ENCODE results near the gene AMIGO3.
"Not testable (repeated sequence)": the region's sequence is repeated elsewhere in the genome, so short reads cannot be mapped to it uniquely, and the experiment has no call there.

Gene AMIGO3

DNA sequence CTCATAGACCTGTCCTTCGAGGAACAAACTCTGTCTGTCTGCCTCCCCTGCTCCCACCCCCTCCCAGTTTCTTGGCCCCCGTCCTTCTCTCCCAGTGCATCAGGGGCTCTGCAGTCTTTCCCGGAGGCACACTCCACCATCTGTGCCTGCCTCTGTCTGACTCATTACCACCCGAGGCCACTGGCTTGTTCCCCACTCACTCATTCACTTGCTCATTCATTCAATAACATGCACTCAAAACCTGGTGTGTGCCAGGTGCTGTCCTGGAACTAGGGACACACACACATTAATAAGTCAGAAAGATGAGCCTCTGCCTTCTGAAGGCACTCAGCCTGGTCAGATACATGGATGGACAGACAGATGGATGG, 12.4 kb downstream of the AMIGO3 start:
- no peak for DNase-seq

DNA sequence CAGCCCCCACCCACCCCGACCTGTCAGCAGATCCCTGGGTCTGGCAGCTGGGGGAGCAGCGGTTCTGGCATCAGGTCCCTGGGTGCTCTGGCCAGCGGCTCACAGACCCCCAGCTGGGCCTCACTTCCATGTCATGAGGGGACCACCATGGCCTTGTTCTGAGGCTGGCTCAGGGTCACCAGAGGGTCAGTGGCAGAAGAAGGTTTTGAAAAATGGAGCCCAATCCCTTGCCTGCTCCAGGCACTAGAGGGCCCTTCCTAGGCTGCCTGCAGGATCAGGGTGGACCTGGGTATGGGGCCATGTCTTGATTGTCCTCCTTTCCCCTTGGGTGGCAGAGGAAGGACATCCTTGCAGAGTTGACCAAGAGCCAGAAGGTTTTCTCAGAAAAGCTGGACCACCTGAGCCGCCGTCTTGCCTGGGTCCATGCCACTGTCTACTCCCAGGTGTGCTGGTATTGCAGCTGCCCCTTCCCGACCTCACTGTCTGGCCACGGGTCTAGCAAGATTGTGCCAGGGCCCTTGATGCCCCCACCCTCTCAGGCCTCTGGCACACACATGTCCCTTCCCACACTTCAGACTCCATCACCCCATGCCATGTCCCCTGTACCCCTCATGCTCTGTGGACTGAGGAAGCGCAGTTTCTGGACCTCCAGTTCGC, 12.9 kb downstream of the AMIGO3 start:
- DNase-seq, result no peak

DNA sequence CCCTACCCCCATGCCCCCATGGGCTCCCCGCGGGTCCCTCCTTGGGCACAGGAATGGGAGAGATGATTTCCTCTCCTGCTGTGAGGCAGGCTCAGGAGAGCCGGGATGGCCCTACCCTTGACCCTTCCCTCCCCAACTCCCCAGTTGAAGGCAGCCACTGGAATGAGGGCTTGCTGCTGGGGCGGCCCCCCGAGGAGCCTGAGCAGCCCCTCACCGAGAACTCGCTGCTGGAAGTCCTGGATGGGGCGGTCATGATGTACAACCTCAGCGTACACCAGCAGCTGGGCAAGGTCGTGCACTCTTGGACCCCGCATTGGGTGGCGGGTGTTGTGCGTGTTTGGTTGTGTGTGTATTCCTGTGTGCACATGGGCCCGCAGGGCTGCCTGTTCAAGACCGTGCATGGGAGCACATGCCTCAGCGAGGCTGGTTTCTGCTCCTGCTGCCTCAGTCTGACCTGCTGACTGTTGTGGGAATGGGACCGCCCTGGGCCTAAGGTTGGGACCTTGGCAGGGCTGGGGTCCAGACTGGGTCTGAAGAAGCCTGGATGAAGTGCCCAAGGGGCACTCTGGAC, 14.0 kb downstream of the AMIGO3 start:
- no peak for DNase-seq

DNA sequence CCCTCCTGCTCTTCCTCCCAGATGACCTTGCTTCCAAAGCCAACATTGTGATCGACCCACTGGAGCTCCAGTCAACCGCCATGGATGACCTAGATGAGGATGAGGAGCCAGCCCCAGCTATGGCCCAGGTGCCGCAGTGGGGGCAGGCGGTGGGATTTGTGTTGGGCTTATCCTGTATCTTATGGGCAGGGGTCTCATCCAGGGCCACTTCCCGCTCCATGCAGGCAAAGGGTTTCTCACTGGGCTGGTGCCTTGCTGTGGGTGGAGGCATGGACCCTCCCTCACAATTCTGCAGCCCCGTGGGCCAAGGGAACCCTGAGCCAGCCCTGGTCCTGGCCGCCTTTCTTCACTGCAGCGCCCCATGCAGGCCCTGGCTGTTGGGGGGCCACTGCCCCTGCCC, 14.9 kb downstream of the AMIGO3 start:
- no peak for DNase-seq

DNA sequence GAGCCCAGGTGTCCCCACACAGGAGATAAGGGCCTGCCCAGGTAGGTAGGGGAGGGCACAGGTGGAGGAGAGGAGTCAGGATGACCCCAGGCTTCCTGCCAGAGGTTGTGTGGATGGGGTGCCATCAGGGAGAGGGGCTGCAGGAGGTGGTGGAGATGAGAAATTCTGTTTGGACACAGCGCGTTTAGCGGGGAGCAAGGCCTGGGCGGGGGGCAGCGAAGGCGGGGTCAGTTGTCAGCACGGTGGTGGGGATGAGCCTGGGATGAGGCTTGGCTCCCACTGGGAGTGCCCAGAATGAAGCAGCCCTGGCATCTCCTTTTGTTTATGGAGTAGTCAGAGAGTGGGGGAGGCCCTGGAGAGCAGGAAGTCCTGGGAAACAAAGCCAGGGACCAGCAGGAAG, 15.5 kb downstream of the AMIGO3 start:
- no peak for DNase-seq

DNA sequence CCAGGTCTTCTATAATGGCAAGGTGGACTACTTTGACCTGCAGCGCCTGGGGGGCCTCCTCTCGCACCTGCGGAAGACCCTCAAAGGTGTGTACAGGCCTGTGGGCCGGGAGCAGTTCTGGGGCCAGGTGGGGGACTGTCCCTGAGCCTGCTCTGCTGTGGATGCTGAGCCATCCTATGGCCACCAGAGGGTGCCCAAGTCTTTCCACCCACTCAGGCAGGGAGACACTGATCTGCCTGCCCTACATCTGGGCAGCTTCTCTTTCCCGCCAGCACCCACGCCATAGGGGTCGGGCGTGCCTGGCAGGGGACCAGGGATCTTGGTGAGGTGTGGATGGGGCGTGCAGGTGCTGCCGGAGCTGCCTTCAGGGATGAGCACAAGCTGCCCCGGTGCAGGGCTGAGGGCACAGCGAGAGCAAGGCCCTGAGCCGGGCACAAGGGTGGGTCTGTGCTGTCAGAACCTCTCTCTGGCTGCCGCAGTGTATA, 16.0 kb downstream of the AMIGO3 start:
- no peak for DNase-seq

DNA sequence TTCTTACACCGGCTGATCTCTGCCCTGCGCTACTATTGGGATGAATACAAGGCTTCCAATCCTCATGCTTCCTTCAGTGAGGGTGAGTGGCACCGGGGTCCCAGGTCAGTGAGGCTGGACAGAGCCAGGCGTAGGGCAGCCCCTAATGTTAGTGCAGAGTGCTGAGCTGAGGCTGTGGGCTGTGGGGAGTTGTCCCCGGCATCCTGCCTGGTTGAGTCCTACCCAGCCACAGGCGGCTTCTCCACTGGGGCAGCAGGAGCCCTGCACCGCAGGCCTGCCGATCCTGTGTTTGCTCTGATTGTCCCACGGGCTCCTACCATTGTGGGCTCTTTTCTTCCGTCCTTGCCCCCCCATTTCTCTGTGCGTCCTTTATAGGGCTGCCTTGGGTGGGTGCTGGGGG, 16.8 kb downstream of the AMIGO3 start:
- no peak for DNase-seq

DNA sequence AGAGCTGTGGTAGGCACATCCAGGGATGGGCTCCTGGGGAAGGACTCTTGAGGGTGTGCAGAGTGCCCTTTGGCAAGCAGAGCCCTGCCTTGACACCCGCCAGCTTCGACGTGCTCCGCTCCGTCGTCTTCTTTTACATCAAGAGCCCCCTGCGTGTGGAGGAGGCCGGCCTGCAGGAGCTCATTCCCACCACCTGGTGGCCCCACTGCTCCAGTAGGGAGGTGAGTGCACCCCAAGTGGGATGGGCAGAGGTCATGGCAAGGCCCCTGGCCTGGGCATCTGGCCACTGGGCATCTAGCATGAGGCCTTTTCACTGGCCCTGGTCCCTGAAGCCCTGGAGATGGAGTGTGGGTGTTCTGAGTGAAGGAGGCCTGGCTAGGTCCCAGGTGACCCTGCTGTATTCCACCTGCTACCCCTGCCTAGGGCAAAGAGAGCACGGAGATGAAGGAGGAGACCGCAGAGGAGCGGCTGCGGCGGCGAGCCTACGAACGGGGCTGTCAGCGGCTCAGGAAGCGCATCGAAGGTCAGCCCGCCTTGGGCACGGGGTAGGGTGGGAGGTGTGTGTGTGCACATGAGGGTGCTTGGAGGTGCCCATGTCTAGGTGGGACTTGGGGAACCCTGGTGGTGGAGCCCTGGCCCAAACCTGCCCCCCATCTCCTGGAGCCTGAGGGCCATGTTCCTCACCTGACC, 18.0 kb downstream of the AMIGO3 start:
- no peak for DNase-seq

DNA sequence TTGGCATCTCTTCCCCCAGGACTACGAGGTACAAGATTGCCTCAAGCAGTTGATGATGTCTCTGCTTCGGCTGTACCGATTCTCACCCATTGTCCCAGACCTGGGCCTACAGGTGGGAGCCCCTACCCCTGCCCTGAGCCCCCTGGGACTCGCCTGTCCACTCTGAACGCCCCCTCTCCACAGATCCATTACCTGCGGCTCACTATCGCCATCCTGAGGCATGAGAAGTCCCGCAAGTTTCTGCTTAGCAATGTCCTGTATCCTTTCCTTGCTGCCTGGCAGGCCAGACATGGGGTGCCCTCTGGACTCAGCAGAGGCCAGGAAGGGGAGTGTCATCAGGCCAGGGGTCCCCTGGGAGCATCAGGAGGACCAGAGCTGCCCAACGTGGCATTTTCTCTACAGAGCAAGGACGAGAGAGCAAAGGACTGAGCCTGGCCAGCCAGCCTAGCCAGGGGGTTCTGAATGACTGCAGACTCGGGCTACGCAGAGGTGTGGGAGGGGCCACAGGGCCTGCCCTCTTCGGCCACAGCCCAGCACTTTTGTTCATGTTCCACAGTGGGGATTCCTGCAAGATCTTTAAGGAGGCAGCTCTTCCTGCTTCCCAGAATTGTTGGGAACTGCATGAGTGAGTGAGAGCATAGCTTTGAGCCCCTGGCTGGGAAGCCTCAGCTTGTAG, 18.9 kb downstream of the AMIGO3 start:
- DNase-seq, result no peak

DNA sequence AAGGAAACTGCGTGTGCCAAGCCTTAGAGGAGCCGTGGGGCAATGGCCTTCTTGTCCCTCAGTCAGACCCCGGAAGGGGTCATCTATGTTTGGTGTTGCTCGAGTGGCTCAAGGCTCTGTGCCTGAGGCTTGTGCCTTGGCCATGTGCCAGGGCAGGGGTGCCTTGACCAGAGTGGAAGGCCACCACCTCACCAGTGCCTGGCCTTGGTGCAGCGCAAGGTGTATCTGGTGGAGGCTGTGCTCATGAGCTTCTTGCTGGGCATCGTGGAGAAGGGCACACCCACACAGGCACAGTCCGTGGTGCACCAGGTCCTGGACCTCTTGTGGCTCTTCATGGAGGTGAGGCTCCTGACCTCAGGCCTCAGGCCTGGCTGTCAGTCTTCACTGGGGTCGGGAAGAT, 19.5 kb downstream of the AMIGO3 start:
- no peak for DNase-seq

DNA sequence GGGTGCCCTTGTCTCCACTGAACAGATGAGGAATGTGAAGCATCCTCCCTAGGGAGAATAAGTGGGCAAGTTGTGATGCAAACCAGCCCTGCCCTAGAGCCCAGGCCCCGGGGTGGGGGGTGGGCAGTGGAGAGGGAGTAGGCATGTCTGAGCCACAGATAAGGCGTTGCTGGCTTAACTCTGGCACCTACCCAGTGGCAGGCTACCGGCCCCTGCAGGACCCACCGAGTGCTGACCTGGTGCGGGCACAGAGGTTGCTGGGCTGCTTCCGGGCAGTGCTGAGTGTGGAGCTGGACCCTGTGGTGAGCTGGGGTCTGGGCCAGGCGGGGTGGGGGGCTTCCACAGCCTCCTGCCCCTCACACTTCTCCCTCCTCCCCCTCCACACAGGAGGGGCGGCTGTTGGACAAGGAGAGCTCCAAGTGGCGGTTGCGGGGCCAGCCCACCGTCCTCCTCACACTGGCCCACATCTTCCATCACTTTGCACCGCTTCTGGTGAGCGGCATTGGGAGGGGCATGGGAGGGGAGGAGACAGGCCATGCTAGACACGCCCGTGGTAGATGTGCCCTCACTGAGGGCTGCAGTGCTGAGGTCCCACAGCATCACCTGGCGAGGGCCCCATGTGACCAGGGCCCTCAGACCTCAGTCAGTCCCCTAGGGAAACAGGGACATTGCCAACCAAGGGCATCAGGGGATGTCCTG, 20.1 kb downstream of the AMIGO3 start:
- no peak for DNase-seq

DNA sequence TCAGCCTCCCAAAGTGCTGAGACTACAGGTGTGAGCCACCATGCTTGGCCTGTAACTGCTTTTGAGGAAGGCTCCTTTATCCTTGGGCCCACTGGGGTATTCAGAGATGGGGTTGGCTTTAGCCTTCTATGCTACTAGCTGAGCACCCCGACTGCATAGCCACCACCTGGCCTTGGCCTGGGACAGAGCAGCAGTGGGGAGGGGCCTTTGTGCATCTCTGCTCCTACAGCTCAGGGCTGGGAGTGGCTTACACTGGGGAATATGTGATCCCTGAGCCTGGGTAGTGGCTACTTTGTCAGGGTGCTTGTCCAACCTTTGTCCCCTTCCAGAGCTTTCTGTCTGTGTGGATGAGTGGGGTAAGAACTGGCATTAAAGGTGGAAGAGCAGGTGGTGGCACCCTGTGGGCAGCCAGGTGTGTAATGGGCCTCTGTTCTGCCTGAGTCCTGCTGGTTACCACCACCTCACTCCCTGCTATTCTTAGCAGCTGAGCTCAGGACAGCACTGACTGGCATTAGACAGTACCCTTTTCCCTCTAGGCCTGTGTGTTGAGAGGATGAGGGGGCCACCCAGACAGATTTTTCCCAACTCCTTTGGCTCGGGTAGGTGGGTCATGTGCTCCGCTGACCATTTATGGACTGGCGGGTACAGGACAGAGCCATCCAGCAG, 24.0 kb downstream of the AMIGO3 start:
- not testable (repeated sequence) for DNase-seq

DNA sequence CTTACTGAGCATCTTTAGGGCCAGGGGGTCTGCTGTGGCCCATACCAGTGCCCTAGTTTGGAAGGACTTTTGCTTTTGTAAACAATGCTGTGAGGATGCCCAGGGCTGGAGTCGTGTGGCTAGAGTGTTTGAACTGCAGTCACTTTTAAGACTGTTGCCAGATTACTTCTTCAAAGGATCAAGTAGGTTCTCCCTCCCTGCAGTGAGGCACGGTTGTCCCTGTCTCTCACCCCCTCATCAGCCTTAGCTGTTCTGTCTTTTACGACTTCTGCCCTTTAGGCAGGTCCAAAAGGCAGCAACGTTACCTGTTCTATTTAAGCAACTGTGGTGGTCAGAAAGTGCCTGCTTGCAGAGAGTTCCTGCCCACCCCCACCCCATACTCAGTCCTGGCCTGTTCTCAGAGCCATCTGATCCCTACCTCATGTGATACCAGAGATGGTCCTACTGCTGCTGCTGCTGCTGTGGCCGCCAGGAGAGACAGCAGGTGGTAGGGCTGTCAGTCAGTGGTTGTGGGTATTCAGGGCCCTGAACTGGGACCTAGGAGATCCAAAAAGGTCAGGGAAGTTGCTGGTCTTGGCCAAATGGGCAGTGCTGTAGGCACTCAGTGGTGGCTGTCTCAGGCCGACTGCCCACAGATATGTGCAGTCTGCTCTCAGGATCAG, 24.9 kb downstream of the AMIGO3 start:
- DNase-seq, result not testable (repeated sequence)

DNA sequence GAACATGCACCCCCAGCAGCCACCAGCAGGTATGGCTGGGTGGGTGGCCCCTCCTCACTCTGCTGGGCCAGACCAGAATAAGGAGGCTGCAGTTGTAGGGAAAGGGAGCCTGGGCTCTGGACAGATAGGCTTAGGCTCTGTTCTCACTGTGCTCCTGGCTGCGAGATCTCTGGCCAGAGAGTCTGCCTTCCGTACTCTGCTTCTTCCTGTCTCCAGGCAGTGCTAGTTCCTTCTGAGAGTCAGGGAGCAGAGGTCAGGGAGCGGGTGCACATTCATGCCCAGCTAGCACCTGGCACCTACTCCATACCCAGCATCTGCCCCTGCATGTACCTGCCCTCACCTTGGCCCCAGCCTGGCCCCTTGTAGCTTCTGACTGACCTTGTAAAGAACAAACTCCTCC, 28.0 kb downstream of the AMIGO3 start:
- not testable (repeated sequence) for DNase-seq

DNA sequence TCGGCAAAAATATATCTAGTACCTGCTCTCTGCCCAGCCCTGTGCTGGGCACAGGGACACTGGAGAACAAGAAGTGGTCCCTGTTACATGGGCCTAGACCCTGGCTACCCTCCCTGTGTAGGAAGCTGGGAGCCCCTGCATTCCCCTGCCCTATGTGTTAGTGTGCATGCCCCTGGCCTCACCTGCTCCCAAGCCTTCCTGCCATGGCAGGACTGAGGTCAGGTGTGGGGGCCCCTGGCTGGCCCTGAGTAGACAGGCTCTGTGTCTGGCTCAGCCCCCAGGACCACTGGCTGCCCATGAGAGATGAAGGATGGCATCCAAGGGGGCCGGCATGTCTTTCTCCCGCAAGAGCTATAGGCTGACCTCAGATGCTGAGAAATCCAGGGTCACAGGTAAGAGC, 28.6 kb downstream of the AMIGO3 start:
- DNase-seq, result not testable (repeated sequence)

DNA sequence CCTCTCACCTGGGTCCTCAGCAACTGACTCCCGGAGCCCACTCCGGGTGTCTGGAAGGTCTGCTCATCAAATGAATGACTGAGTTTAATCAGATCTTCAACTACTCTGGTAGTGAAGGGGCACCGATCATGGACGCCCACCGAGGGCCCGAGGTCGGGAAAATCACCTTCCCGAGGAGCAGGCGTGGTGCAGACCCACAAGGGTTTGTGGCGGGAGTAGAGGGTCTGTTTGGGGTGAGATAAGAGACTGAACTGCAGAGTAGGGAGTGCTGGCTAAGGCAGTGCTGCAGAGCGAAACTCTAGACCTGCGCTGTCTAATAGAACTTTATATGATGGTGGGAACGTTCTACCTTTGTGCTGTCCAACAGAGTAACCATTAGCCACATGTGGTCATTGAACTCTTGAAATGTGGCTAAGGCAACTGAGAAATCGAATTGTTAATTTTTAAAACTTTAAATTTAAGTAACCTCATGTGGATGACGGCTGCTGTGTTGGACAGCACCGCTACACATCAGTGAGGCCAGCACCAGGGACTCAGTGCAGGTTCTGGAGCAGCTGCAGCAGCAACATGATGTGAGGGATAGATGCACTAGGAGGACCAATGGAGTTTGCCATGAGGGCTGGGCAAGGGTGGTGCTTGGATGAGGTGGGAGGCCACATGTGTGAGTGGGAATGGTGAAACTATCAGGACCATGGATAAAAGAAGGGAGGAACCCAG, 29.4 kb downstream of the AMIGO3 start:
- DNase-seq, result not testable (repeated sequence)

DNA sequence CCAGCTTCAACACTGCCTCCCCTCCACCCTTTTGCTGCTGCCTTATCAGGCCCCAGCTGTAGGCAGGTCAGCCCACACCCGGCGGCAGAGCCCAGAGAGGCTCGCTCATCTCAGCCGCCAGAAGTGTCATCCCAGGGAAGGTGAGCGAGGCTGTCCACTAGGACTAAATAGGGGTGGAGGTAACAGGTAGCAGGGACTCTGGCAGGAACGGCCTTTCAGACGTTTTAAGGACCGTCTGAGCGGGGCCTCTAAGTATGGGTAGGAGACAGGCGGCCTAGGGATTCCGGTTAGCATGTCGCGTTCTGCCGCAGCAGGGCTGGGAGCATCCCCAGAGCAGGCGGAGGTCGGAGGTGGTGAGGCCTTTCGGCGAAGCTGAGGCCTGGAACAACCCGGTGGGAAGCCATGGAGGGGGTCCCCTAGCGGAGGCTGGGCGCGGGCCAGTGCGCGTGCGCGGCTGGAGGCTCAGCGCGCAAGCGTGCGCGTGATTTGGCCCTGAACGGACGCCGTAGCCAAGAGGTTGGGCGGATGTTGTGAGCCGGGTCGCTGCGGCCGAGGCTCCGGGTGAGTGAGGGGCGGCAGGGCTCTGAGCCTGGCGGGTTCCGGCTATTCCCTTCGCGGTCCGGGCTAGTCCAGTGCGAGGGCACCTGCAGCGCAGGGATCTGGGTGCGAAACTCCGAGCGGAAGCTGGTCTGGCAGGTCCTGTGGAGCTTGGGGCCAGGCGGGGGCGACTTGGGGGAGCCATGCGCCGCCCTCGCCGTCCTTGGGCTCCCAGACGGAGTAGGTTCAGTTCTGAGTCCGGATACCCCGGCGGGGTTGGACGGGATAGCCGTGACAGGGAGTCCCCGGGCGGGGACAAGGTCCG, 30.2 kb downstream of the AMIGO3 start, which contains the start of the genes MST1 and RNF123:
TSS of gene MST1 (minus strand) at position 429 of the 862 bp plus-strand sequence. CDS start 783 bp downstream, outside the sequence.
TSS of gene RNF123 (plus strand) at position 512 of the 862 bp plus-strand sequence. CDS start 1,609 bp downstream, outside the sequence.
- no peak for DNase-seq

DNA sequence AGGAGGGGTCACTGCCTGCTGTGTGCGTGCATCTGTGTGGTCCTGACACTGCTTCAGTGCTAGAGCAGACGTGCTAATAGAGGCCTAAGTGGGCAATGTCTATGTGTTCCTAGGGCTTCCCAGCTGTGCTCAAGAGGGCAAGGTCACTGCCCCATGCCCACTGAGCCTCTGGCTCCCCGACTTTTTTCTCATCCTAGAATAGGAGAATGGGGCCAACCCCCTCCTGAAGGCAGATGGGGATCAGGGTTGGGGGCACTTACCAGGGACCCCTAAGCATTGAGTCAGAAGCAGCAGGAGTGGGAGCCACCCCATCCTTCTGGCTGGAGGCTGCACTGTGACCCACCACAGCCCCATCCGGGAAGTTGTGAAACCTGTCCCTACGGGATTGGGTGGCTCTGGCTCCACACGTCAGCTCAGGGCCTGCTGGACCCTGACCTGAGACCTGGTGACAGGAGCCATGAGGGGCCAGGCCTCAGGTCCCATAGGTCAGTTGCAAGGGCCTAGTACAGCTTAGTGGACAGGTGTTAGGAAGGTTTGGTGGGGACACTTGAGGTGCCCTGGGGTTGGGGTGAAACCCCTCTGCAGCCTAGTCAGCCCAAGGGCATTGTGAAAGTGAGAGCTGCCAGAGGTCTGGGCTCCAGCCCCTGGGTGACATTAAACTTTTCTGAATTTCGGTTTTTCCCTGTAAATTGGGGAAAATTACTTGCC, 31.0 kb downstream of the AMIGO3 start:
- DNase-seq, result not testable (repeated sequence)

DNA sequence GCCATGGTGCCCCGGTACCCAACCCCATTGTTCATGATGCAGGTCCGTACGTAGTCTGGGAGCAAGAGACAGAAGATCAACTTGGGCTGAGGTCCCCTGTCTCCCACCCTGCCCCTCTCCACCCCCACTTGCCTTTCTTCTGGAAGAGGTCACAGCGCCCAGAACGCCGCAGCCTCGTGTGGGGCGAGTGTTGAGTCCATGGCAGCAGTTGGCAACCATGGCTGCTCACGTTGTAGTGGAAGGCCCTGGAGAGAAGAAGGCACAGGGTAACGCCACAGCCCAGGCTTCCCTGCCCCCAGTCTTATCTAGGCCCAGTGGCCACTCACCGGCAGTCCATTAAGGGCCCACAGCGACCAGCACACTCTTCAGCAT, 32.1 kb downstream of the AMIGO3 start:
- not testable (repeated sequence) for DNase-seq

All from NCI-H510A (cell line).